Measurements from ENCODE around the gene TAGLN.
A peak's percentile ranks its signal among the peaks of the same experiment; 100 is the strongest.

TAGLN gene

DNA sequence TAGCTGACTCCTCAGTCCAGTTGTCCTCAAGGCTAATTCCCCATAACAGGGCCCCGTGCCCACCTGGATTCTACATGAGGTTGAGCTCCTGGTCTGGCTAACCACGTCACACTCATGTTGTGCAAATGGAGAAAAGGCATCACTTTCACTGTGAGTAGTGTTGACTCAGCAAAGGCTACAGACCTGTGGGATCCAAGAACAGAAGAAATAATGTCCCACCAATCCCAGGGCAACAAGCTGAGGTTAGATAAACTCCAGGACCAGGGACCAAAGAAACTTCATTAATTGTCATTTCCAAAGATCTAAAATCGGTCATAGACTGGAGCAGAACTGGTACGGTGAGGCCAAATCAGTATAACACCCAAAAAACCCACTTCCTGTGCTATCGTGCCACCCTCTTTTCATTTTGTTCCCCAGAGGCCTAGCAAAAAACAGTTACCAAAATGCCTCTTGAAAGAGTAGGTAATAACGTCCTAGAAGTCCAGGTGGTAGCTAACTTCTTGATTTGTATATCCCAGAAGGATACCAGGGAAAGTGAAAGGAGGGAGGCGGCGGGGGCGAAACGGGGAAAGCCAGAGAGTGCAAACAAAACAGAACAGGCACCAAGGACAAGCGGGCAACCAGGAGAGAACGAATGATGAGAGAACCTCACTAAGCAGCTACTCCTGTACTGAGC is 31.3 kb downstream of the TAGLN start:
- TF ChIP-seq, protein P1, sequence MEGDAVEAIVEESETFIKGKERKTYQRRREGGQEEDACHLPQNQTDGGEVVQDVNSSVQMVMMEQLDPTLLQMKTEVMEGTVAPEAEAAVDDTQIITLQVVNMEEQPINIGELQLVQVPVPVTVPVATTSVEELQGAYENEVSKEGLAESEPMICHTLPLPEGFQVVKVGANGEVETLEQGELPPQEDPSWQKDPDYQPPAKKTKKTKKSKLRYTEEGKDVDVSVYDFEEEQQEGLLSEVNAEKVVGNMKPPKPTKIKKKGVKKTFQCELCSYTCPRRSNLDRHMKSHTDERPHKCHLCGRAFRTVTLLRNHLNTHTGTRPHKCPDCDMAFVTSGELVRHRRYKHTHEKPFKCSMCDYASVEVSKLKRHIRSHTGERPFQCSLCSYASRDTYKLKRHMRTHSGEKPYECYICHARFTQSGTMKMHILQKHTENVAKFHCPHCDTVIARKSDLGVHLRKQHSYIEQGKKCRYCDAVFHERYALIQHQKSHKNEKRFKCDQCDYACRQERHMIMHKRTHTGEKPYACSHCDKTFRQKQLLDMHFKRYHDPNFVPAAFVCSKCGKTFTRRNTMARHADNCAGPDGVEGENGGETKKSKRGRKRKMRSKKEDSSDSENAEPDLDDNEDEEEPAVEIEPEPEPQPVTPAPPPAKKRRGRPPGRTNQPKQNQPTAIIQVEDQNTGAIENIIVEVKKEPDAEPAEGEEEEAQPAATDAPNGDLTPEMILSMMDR (IDR thresholded peaks at IDR 0.05), result no peak

DNA sequence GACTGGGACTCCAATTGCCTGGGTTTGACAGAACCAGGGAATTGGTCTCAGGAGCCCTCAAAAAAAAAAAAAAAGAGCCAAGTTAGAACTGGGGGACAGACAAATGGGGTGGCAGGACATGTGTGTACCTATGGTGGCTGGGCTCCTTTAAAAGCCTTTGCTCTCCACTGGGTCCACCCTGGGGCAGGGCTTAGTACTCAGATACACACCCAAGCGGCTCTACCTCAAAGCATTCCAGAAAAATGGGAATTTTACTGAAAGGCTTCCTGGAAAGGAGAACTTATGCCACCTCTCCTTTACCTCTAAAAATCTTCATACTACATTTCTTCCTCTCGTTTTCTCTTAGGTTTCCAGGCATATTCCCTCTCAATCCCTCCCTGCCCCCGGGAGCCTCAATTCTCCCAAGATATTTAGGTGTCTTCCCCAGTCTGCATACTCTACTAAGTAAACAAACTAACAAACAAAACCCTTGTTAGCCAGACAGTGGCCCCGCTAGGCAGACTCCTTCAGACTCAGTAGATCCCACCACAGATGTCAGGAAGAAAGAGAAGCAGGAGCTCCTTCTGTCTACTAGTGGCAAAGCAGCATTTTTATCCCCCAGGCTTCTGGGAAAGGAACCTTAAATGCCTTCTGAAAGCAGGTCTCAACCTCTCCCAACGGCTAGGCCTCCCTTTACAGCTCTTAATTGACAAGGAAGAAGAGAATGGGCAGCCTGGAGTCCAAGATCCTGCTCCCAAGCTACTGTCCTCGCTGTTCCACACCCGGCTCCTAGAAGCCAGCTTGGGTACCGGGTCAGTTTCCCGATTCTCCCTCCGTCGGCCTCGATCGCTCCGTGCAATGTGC is 32.0 kb downstream of the TAGLN start:
- TF ChIP-seq, protein P1 (IDR thresholded peaks at IDR 0.05), result no peak

DNA sequence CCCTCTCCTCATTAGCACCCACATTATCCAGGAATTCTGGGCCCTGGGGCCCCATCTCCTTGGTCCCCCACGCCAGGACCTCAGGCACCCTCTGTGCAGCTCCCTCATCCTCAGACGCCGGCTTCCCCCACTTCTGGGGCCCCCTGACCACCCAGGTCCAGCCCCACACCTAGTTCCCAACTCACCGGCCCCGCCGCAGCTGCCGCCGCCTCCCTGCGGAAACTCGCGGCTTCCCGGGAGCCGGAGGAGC is 32.6 kb downstream of the TAGLN start, which contains the start of gene PCSK7:
Gene PCSK7, minus strand, starts transcription at position 232 of the 250 bp plus-strand sequence. CDS start 2,229 bp downstream, outside the sequence.
- TF ChIP-seq, protein P1 (IDR thresholded peaks at IDR 0.05), result no peak

DNA sequence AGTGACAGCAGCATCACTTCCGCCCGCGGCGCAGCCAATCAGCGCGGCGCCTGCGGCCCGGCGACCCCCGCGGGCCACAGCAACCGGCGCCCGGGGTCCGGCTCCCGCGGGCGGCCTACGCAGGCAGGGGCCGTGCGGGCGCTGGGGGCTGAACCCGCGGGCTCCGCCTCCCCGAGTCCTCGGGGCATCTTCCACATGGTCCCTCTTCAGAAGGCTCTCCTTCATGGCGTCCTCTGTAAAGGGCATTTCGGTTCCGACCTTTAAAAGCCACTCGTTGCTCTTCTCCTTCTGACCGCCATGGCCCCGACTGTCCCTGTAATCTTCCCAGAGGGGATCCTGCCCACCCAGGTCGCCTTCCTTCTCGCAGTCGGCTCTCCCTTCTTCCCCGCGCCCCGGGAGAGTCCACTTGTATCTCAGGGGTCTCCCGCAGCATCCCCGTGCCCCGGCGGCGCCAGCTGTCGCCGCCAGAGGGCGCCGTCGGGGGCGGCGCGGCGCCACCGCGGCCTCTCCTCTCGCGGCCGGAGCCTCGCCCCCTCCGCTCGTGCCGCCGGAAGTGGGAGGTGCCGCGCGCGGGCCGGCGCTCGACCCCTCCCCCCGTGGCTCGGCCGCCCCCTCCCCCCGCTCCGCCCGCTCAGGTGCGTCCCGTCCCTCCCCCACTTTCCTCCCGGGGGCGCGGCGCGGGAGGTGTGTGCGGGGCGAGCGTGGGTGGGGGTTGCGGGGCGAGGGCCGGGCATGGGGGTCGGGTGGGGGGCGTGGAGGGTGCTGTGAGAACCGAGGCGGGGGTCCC is 33.1 kb downstream of the TAGLN start, which contains the start of gene RNF214:
Gene RNF214, plus strand, starts transcription at position 580 of the 787 bp plus-strand sequence. CDS start 1,602 bp downstream, outside the sequence.
- TF ChIP-seq, protein P1 (IDR thresholded peaks at IDR 0.05), result peak; percentile 99

DNA sequence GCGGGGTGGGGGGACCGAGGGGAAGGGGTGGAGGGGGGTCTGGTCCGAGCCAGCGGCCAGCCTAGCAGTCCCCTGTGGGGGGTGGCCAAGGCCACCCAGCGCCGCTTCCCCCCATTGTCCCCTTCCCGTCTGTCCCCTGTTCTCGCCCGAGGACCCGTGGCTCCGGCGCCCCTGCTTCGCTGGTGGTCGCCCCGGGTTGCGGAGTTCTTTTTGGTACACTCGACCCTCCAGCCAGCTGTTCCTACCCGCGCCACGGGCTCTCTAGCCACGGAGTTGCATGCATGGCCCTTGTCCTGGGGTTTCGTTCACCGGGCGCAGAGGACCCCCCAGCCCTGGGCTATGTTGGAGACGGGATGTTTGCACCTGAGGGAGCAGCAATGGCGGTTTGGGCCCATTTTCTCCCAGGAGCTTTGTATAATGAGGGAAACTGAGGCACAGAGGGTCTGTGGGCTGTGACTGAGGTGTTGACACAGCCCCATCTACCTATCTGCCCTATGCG is 33.8 kb downstream of the TAGLN start:
- TF ChIP-seq, protein P1 (IDR thresholded peaks at IDR 0.05), result no peak

DNA sequence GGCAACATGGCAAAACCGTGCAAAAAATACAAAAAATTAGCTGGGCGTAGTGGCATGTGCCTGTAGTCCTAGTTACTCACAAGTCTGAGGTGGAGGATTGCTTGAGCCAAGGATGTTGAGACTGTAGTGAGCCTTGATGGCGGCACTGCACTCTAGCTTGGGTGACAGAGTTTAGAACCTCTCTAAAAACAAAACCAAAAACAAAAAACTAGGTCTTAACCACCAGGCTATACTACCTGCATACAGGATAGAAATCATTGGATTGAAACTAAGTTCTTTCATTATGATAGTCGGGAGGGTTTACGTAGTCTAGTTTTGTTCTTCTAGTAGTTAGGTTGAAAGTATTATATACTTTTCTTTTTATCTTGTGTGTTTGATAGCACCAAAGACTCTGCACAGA is 39.1 kb downstream of the TAGLN start:
- TF ChIP-seq, protein P1 (IDR thresholded peaks at IDR 0.05), result no peak

DNA sequence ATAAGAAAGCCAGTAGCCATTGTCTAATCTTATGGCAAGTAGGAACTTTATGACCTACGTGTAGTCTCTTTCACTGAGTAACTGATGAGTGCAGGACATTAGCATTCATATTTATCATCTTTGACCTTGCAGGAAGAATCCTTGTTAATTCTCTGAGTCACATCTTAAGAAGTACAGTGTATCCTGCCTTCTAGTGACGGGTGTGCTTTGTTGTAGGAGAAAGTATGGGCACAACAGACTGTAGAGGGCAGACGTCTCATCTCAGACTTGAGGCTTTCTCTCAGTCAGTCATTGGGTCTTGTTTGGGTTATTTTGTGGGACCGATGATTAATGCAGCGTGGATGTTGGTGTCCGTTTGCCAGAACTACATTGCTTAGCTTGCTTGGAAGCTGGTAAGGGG is 40.1 kb downstream of the TAGLN start:
- TF ChIP-seq, protein P1 (IDR thresholded peaks at IDR 0.05), result no peak

Data from LNCAP (cell line).